SH-SY5Y (cell line): ENCODE data around the gene BET1.

Experiments used
- GATA2 ChIP-seq: IDR thresholded peaks from 2 replicates; pipeline ENCODE4 v1.6.1; 2011; ENCODE audit warnings: mild to moderate bottlenecking, low read depth, low read length
- GATA3 ChIP-seq: IDR thresholded peaks from 2 replicates; pipeline ENCODE4 v1.6.1; 2011; ENCODE audit warnings: low read depth, mild to moderate bottlenecking, low read length, moderate library complexity

- TF ChIP-seq GATA2 = no peak
- no peak for TF ChIP-seq GATA3
These were observed 48.9 kb downstream of the BET1 start for GRCh38 chr7:93955304-93955703.
